Measurements from ENCODE around the gene COL28A1.
"Not testable (repeated sequence)": the region's sequence is repeated elsewhere in the genome, so short reads cannot be mapped to it uniquely, and the experiment has no call there.

Gene COL28A1

DNA sequence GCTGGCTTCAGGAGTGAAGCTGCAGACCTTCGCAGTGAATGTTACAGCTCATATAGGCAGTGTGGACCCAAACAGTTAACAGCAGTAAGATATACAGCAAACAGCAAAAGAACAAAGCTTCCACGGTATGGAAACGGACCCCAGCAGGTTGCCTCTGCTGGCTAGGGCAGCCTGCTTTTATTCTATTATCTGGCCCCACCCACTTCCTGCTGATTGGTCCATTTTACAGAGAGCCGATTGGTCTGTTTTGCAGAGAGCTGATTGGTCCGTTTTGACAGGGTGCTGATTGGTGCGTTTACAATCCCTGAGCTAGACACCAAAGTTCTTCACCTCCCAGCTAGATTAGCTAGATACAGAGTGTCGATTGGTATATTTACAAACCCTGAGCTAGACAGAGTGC lies 58.0 kb downstream of the COL28A1 start:
- not testable (repeated sequence) for DNase-seq (ENCODE audit: extremely low read depth in 1 of 2, low read depth in 1 of 2)

DNA sequence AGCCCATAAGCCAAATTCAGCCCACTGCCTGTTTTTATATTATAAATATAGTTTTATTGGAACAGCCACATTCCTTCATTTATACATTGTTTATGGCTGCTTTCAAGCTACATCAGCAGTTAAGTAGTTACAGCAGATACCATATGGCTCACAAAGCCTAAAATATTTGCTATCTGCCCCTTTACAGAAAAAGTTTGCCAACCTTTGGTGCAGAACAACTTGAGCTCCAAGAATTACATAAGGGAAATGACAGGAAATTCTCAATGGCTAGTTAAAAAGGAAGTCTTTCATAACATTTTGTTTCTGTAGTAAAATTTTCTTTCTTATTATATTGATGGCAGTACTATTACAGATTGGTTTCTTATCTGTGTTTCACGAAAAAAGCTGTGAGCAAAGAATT lies 59.3 kb downstream of the COL28A1 start:
- DNase-seq (ENCODE audit: extremely low read depth in 1 of 2, low read depth in 1 of 2): no peak

DNA sequence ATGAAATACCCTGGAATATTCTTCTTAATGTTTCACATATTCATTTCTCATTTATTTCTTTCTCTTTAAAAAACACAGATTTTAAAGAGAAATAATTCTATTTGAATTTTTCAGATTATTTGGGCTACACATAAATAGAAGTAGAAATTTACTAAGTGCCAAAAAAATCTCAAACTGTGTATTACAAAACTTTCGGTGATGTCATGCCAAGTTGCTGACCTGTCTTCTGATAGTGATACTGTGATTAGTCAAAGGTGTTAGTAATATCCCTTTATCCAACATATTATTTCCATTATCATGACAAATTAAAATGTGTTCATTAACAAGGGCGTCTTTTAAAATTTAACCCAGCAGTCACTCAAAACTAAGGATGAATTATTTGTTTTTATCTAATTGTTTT lies 60.1 kb downstream of the COL28A1 start:
- no peak for DNase-seq (ENCODE audit: extremely low read depth in 1 of 2, low read depth in 1 of 2)

DNA sequence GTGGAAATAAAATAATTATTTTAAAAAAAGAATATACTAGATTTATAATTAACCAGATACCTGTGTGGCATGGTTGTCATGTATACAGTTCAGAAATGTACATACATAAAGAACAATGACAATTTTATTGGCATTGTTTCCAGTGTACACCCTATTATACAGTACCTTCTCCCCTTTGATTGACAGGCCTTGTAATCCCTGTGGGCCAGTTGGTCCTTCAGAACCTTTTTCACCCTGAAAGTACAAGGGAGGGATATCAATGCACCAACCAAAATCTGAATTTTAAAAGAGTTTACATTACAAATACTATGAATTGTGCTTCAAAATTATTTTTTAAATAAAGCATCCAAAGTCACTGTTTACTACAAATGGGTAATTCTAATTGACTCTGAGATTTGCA lies 61.2 kb downstream of the COL28A1 start:
- no peak for DNase-seq (ENCODE audit: extremely low read depth in 1 of 2, low read depth in 1 of 2)

DNA sequence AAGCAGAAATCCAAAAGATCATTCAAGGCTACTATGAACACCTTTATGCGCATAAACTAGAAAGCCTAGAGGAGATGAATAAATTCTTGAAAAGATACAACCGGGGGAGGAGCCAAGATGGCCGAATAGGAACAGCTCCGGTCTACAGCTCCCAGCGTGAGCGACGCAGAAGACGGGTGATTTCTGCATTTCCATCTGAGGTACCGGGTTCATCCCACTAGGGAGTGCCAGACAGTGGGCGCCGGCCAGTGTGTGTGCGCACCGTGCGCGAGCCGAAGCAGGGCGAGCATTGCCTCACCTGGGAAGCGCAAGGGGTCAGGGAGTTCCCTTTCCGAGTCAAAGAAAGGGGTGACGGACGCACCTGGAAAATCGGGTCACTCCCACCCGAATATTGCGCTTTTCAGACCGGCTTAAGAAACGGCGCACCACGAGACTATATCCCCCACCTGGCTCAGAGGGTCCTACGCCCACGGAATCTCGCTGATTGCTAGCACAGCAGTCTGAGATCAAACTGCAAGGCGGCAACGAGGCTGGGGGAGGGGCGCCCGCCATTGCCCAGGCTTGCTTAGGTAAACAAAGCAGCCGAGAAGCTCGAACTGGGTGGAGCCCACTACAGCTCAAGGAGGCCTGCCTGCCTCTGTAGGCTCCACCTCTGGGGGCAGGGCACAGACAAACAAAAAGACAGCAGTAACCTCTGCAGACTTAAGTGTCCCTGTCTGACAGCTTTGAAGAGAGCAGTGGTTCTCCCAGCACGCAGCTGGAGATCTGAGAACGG lies 70.5 kb downstream of the COL28A1 start:
- DNase-seq (ENCODE audit: extremely low read depth in 1 of 2, low read depth in 1 of 2): not testable (repeated sequence)

DNA sequence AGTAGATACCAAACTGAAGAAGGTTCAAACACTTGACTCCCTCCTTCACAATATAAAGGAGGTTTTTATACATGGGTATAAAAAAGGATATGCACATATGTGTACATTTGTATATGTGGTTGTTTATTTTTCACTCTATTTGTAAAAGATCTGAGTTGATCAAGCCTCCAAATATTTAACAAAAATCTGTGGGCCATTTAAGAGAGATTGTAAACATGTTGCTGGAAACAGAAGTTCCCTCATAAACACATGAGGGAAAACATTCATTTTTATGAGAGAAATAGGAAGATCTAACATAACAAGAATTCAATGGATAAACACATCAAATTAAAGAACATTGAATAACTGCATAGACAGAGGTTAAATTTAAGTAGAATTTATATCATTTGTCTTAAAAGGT lies 81.7 kb downstream of the COL28A1 start:
- no peak for DNase-seq (ENCODE audit: extremely low read depth in 1 of 2, low read depth in 1 of 2)

DNA sequence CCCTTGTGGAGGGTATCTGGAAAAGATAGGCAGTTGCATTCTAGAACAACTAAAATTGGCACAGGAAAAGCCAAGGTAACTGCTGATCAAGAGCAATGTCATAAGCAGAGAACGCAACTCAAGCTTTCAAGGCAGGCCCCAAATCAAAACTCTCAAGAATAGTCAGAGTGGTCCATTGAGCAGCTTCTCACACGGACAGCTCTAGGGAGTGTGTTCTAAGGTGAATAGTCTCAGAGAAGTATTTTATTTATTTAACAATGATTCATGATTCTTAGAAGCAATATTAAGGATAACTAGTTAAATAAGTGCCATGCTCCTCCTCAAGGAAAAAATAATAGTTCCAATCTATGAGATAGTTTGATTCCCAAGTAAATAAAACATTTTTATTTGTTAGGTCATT lies 83.0 kb downstream of the COL28A1 start:
- no peak for DNase-seq (ENCODE audit: extremely low read depth in 1 of 2, low read depth in 1 of 2)

DNA sequence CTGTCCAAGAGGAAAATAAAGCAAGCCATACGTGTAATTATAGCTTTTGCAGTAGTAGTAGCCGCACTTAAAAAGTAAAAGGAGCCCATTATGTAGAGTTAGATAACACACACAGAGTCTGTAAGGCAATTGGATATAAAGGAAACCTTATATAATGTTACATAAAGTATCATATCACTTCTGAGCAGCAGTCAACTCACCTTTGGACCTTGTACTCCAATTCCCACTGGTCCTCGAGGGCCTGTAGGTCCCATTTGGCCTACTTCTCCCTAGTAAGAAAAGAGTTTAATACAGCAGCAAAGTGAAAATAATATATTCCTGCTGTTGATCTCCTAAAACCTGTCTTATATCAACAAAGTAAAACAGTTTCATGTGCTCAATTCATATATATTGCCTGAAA lies 83.6 kb downstream of the COL28A1 start:
- no peak for DNase-seq (ENCODE audit: extremely low read depth in 1 of 2, low read depth in 1 of 2)

DNA sequence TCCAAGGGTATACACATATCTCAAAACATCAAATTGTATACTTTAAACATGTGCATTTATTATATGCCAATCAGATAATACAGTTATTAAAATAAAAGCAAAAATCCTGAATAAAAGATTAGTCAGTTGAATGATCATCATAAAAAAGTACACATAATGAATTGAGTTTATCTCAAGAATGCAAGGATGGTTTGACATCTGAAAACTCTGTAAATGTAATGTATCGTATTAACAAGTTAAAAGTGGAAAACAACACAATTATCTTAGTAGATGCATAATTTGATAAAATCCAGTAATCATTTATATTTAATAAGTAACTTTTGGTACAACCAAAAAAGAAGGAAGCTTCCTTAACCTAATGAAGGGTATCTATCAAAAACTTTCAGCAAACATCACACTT lies 86.6 kb downstream of the COL28A1 start:
- no peak for DNase-seq (ENCODE audit: extremely low read depth in 1 of 2, low read depth in 1 of 2)

DNA sequence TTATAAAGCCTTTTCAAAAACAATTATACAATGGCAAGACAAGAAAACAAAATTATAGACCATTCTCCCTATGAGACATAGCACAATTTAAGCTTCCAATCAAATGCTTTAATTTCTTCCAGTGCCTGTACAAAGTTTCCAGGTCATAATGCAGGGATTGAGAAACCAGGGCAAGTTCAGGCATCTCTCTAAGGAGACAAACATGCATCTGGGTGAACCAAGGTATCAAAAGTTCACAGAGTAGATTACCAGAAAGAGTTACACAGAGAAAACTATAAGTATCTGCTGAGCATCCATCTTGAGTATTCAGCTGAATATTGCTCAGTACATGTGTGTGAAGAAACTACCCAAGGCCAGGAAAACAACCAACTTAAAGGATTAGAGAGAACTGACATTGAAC lies 89.1 kb downstream of the COL28A1 start:
- DNase-seq (ENCODE audit: extremely low read depth in 1 of 2, low read depth in 1 of 2): no peak

DNA sequence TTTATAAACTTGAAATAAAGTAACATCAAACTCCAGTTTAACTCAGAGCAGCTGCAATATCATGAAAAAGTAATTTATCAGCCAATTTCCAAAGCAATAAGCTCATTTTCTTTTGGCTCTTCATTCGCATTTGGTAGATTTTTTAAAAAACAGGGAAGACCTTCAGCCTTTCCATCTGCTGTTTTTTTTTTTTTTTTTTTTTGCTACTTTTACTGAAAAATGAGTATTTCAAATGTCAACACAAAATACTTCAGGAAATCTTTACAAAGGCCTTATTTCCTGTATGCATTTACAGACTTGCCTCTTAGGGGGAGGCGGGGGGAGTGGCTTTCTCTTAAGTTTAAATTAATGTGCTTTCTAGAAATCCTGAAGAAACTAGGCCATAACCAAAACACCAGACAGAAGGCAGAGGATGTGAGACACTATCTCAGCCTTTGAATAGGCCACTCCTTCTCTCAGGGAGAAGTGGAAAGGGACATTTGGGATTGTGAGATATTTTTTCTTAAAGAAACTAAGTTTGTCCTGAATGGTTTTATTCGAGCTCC lies 91.8 kb downstream of the COL28A1 start:
- no peak for DNase-seq (ENCODE audit: extremely low read depth in 1 of 2, low read depth in 1 of 2)

DNA sequence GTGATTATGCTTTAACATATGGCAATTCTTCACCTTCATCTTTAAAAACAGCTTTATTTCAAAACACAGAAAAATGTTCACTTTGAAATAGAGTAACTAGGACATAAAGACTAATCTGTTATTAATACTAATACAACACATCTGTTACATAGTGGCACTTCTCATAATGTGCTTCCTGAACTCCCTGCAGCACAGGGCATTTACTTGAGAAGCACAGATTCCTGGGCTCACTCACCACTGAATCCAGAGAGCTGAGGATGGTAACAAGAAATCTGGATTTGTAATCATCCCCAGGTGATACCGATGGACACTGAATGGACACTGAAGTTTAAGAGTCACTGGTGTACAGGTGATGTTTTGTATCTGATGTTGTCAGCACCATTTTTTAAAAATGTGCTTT lies 96.1 kb downstream of the COL28A1 start:
- no peak for DNase-seq (ENCODE audit: extremely low read depth in 1 of 2, low read depth in 1 of 2)

DNA sequence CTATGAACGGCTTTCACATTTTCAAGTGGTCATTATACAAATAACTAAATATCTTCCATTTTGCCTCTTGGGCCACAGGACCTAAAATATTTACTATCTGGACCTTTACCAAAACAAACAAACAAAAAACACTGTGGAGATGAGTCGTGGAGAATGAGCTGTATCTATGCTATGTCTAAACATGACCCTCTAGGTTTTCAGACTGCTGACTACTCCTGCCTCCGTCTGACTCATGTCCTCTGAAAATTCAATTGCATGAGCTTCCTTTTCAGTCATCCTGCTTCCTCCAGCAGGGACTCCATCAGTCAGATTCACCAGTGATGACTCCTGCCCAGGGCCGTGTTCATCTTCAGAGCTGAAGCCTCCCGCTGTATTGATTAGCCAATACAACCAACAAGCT lies 96.8 kb downstream of the COL28A1 start:
- no peak for DNase-seq (ENCODE audit: extremely low read depth in 1 of 2, low read depth in 1 of 2)

DNA sequence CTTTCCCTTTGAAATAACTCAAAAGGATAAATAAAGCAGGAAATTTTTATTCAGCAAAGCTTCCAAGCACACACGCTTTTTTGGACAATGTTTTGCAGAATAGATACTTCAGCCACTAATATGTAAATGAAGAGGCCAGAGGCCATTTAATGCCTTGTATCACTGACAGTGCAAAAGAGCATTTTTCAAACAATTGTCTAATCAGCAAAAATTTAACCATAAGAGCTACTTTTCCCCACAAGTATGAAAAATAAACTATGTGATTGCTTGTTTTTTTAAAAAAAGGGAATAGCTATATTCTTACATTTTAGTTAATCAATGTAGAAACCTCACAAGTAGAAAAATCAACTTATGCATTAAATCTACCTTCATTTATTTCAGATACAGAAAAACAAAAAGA lies 99.7 kb downstream of the COL28A1 start:
- no peak for DNase-seq (ENCODE audit: extremely low read depth in 1 of 2, low read depth in 1 of 2)

DNA sequence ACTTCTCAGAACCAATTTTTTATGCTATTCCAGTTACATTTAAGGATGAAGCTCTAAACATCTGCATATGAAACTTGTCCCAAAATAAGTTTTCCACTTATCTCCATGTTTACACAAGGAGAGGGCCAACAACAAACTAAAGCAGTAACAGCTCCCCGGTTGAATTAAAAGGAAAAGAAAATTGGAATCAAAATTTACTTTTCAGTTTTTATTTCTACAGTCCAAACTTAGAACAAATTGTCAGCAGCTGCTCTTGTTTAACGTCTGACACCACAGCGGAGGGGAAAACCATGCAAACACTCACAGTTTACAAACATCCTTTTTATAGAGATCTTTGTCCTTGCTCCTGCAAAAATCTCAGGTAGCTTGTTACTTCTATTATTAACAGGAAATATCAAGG lies 101.3 kb downstream of the COL28A1 start:
- no peak for DNase-seq (ENCODE audit: extremely low read depth in 1 of 2, low read depth in 1 of 2)

DNA sequence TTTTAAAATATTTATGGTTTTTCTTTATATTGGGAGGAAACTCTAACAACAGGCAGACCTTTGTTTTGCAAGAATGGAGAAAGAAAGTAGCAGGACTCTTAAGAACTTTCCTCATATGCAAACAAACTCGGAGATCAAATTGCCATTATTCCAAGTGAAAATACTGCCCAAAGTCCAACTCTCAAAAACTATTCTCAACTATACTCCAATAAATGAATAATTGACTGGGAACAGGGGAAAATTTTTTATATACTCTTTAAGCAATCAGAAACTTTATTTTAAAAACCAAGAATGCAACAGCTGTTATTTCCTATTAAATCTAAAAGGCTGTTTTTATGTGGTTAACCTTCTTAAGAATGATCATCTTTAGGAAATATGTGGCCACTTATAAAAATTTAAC lies 101.9 kb downstream of the COL28A1 start:
- DNase-seq (ENCODE audit: extremely low read depth in 1 of 2, low read depth in 1 of 2): no peak

DNA sequence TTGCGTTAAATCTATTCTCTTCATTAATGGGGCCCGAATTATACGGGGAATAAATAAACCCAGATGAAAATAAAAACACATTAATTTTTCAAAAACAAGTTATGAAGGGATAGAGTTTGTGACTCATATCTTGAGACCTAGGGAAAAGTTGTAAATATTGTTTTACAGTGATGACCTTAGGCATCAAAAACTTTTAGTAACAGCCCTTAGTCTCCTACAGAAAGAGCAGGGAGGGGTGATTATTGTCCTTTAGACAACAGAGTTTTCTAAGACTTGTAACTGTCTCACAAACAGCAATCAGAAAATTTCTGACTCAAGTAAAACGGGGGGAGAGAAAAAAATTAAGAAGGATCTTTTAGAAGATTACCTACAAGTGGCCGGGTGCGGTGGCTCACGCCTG lies 102.7 kb downstream of the COL28A1 start:
- no peak for DNase-seq (ENCODE audit: extremely low read depth in 1 of 2, low read depth in 1 of 2)

DNA sequence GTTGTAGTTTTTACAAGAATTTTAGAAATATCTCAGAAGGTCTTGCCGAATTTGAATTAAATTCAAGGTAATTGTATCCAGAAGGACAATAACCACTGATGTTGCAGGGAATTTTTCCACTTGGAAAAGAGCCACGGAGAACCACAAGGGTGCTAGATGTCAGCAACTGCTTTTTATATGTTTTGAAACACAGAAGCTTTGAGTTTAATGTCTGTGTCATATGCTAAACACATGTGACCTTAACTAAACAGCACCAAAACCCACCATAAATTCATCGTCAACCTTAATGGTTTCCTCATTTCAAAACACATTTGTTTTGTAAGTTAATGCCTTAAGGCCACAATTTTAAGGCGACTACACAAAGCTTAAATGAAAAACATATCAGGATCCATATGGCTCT lies 106.9 kb downstream of the COL28A1 start:
- DNase-seq (ENCODE audit: extremely low read depth in 1 of 2, low read depth in 1 of 2): no peak

DNA sequence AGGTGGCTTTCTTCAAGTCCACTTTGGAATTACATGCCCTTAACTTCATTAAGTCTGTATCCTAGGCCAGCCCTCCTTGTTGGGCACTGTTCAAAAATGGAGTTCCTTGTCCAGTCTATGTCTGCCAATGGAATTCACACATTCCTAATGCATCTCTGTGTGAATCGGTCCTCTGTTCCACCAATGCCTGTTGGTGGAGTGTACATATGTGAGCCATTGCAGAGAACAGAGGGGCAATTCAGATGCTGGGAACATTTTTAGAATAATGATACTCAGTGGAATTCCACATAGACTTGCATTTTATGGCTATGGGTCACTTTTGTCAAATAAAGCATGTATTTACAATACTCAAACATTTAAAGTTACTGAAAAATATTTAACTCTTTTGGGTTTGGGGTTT lies 108.3 kb downstream of the COL28A1 start:
- no peak for DNase-seq (ENCODE audit: extremely low read depth in 1 of 2, low read depth in 1 of 2)

DNA sequence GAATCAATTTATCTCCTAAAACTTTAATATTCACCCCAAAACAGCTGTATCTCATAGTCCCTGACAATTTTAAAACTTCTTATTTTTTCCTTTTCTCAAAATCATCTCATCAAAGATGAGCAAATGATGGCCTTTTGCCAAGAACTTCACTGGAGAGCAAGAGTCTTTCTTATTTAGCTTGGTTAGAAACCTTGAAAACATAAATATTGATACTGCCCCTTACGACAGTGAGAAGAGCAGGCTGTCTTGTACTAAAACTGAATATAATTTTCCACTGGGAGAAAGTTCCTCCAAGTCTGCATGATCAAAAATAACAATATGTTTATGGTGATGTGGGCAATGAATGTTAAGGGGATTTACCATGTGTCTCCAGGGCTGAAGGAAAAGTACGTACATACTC lies 109.0 kb downstream of the COL28A1 start:
- DNase-seq (ENCODE audit: extremely low read depth in 1 of 2, low read depth in 1 of 2): no peak

DNA sequence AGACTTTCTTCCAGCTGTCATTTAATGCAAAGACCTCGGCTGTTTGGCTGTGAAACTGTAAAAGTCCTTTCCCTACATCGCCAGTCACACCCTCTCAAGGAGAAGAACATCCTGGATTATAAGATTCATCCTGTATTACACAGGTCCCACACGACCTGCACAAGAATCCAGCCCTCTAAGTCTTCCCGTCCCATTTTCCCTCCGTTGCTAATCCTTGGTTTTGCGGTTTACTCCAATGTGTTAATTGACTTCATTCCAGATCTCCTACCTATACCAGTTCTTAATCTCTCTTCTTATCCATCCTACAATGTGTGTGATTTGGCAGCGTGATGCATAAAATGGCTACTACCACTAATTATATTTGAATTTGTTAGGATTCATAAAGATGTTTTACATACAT lies 110.4 kb downstream of the COL28A1 start:
- no peak for DNase-seq (ENCODE audit: extremely low read depth in 1 of 2, low read depth in 1 of 2)

DNA sequence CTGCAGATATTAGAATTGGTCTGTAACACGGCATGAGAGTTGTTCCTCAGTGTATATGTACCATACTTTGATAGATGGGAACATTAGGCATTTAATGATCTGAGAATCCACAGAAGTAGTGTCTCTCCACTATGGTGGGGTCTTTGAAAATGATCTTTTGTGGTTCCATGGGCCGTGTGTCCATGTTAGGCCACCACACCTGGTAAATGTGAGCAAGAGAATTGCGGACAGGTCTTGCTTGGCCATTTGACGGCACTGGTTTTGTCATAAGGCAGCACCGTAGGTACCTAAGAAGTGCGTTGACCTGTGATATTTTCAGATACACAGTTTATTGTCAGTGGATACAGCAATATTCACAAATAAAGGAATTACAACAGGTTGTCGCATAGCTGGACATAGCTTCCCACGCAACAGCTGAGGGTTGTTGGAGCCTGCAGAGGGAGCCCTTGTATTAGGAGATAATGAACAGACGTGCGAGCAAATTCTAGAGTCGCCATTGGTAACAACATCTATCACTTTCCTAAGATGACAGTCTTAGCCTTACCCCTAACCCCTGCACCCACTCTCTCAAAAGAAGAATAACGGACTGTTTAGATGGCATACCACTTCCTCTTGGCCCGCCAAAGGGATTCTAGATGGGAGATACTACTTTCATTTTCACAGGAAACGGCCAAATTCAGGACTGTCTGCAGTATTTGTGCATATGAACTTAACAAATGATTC lies 111.4 kb downstream of the COL28A1 start:
- DNase-seq (ENCODE audit: extremely low read depth in 1 of 2, low read depth in 1 of 2): peak; percentile 1 to 11

Data from activated CD8-positive, alpha-beta memory T cell treated with anti-CD3 and anti-CD28 coated beads for 1 hour (primary cell).